HCT116 (cell line): ENCODE measurements around the gene PCAT7. TPM values are rescaled to one million over a fixed set of nuclear protein-coding genes. Genes with fewer than 3 reads are reported as not detected.
"Not testable (repeated sequence)": the region's sequence is repeated elsewhere in the genome, so short reads cannot be mapped to it uniquely, and the experiment has no call there.

Source experiments
- ATAC-seq: fragments of 200-7000 bp; cut with Tn5 transposase; 2 replicates; pipeline ENCODE4 v1.9.1; 2020; ENCODE audit warnings: mild to moderate bottlenecking, moderate library complexity
- BruUV-seq: library from RNA; stranded (reverse); fragments of 400-500 nt; replicated peaks from 2 replicates; lab custom pipeline; 2021; lab: Mats Ljungman, UMichigan
- CTCF ChIA-PET: fragments of 300-600 bp; sonication (Branson Sonifier 250); formaldehyde crosslinking; loops from one replicate; lab custom pipeline; 2021; ENCODE audit warnings: antibody characterized with exemption; lab: Charles Lee
- POLR2A ChIA-PET: fragments of 300-600, 350-600 bp; sonication (Branson Sonifier 250); formaldehyde crosslinking; loops from one replicate; lab custom pipeline; 2021; ENCODE audit warnings: antibody characterized with exemption; lab: Charles Lee
- RAD21 ChIA-PET, 2 experiments: fragments of 300-600 bp; sonication (Branson Sonifier 250); formaldehyde crosslinking; loops; one replicate each; lab custom pipeline; 2023; ENCODE audit warnings: low total read pairs in 2 of 2; ENCODE audit not compliant: uncharacterized antibody in 2 of 2, unreplicated experiment in 2 of 2, low non-redundant PET in 1 of 2; lab: Charles Lee
- DNase-seq: peaks from one replicate; pipeline ENCODE4 v3.0.0-alpha.2; 2010; ENCODE audit warnings: low read depth, low spot score
- H2AFZ ChIP-seq: fragments of 200-600 bp; shearing (Covaris generic), sonication (generic); 2 replicates; pipeline ENCODE4 v1.6.1; 2017; ENCODE audit warnings: low read depth, mixed run types, mixed read lengths, antibody characterized with exemption, low read length; ENCODE audit not compliant: poor library complexity, severe bottlenecking
- H3K27ac ChIP-seq: 2 replicates; pipeline ENCODE4 v1.5.1; 2012; ENCODE audit warnings: low read depth, low read length
- H3K27me3 ChIP-seq: fragments of 200-600 bp; sonication (generic); 2 replicates; pipeline ENCODE4 v1.6.1; 2016; ENCODE audit warnings: mixed run types, low read length, mixed read lengths; ENCODE audit not compliant: insufficient read depth
- H3K36me3 ChIP-seq, 2 experiments: fragments of 200-500 bp in 1 of 2; fragments of 200-600 bp in 1 of 2; sonication (Bioruptor generic) in 1 of 2; sonication (generic) in 1 of 2; 2 replicates each; pipeline versions ENCODE4 v1.5.1 to v1.6.1; 2014 to 2016; ENCODE audit warnings: low read length in 2 of 2, inconsistent platforms in 1 of 2, mixed read lengths in 1 of 2, mixed run types in 1 of 2; ENCODE audit not compliant: insufficient read depth in 2 of 2, control insufficient read depth in 1 of 2
- H3K4me1 ChIP-seq, 2 experiments: fragments of 200-600 bp in 1 of 2; sonication (generic) in 1 of 2; 2 replicates each; pipeline versions ENCODE4 v1.5.1 to v1.6.1; 2012 to 2017; ENCODE audit warnings: low read length in 2 of 2, inconsistent platforms in 1 of 2, mild to moderate bottlenecking in 1 of 2, mixed read lengths in 1 of 2, mixed run types in 1 of 2, moderate library complexity in 1 of 2; ENCODE audit not compliant: insufficient read depth in 2 of 2, control insufficient read depth in 1 of 2
- H3K4me2 ChIP-seq: fragments of 200-600 bp; sonication (generic); 2 replicates; pipeline ENCODE4 v1.6.1; 2017; ENCODE audit warnings: mixed run types, low read length, mixed read lengths
- H3K4me3 ChIP-seq, 2 experiments: fragments of 200-600 bp in 1 of 2; sonication (generic) in 1 of 2; replicated peaks in 1 of 2; 2 replicates each; pipeline ENCODE4 v1.5.1; 2011 to 2016; ENCODE audit warnings: low read length in 2 of 2, control low read depth in 1 of 2, low read depth in 1 of 2, mild to moderate bottlenecking in 1 of 2, mixed read lengths in 1 of 2, mixed run types in 1 of 2
- H3K79me2 ChIP-seq: fragments of 200-600 bp; sonication (generic); 2 replicates; pipeline ENCODE4 v1.6.1; 2017; ENCODE audit warnings: mild to moderate bottlenecking, mixed run types, low read length, moderate library complexity, mixed read lengths; ENCODE audit not compliant: insufficient read depth
- H3K9ac ChIP-seq: fragments of 200-600 bp; sonication (generic); 2 replicates; pipeline ENCODE4 v1.6.1; 2016; ENCODE audit warnings: low read length, mixed read lengths
- H3K9me2 ChIP-seq: fragments of 200-600 bp; sonication (generic), shearing (Covaris generic); 2 replicates; pipeline ENCODE4 v1.6.1; 2017; ENCODE audit warnings: mixed run types, mild to moderate bottlenecking, moderate library complexity; ENCODE audit not compliant: insufficient read depth
- H3K9me3 ChIP-seq, 2 experiments: fragments of 200-500 bp in 1 of 2; fragments of 200-600 bp in 1 of 2; sonication (Bioruptor generic) in 1 of 2; sonication (generic) in 1 of 2; 2 replicates each; pipeline ENCODE4 v1.6.1; 2014 to 2017; ENCODE audit warnings: low read length in 2 of 2, mixed read lengths in 2 of 2, inconsistent platforms in 1 of 2, low read depth in 1 of 2, mild to moderate bottlenecking in 1 of 2, mixed run types in 1 of 2, moderate library complexity in 1 of 2; ENCODE audit not compliant: control insufficient read depth in 1 of 2, insufficient read depth in 1 of 2
- H4K20me1 ChIP-seq: fragments of 200-600 bp; sonication (generic), shearing (Covaris generic); 2 replicates; pipeline ENCODE4 v1.6.1; 2017; ENCODE audit warnings: mixed run types, mild to moderate bottlenecking, moderate library complexity; ENCODE audit not compliant: insufficient read depth
- ATF3 ChIP-seq: IDR thresholded peaks from 2 replicates; pipeline ENCODE4 v1.6.1; 2012
- CEBPB ChIP-seq: IDR thresholded peaks from 2 replicates; pipeline ENCODE4 v1.6.1; 2012; ENCODE audit warnings: low read depth
- EGR1 ChIP-seq: IDR thresholded peaks from 2 replicates; pipeline ENCODE4 v1.6.1; 2012; ENCODE audit warnings: low read depth
- ELF1 ChIP-seq: IDR thresholded peaks from 2 replicates; pipeline ENCODE4 v1.6.1; 2012; ENCODE audit warnings: low read depth, borderline replicate concordance
- EZH2 ChIP-seq: fragments of 200-600 bp; sonication (generic); IDR thresholded peaks from 2 replicates; pipeline ENCODE4 v1.6.1; 2017; ENCODE audit warnings: antibody characterized with exemption, mixed run types
- EZH2phosphoT487 ChIP-seq: fragments of 200-600 bp; IDR thresholded peaks from 2 replicates; pipeline ENCODE4 v1.6.1; 2018; ENCODE audit warnings: antibody characterized with exemption, borderline replicate concordance
- FOSL1 ChIP-seq: IDR thresholded peaks from 2 replicates; pipeline ENCODE4 v1.6.1; 2012; ENCODE audit warnings: low read depth
- JUND ChIP-seq: IDR thresholded peaks from 2 replicates; pipeline ENCODE4 v1.6.1; 2012
- SP1 ChIP-seq: IDR thresholded peaks from 2 replicates; pipeline ENCODE4 v1.6.1; 2012; ENCODE audit warnings: low read depth
- SRF ChIP-seq: IDR thresholded peaks from 2 replicates; pipeline ENCODE4 v1.6.1; 2012; ENCODE audit warnings: low read depth
- intact Hi-C: fragments of 100-400 bp; cut with micrococcal nuclease; formaldehyde crosslinking; loops from 2 replicates; pipeline ENCODE4 v1.10.0; 2022
- total RNA-seq: library from RNA; stranded (reverse); gene quantifications from one replicate; pipeline ENCODE4 v1.2.1, GENCODE V29; 2021; ENCODE audit not compliant: unreplicated experiment

The PCAT7 gene
- total RNA-seq, 1 experiment from 2014 or later: 3.8 TPM

- BruUV-seq, H3K9me3 ChIP-seq, H3K9me2 ChIP-seq, H4K20me1 ChIP-seq, intact Hi-C loops, H3K4me1 ChIP-seq, H3K27ac ChIP-seq, POLR2A ChIA-PET, H3K4me3 ChIP-seq, H3K79me2 ChIP-seq, DNase-seq, H3K4me2 ChIP-seq, RAD21 ChIA-PET, CTCF ChIA-PET, H2AFZ ChIP-seq, H3K36me3 ChIP-seq, H3K27me3 ChIP-seq, ATAC-seq, H3K9ac ChIP-seq: not testable (repeated sequence)
These were observed 9.4 kb downstream of the PCAT7 start for GRCh38 chr9:94564279-94564678.

GRCh38 chr9:94566550-94566949, 11.7 kb downstream of the PCAT7 start:
- ATAC-seq (no peak), DNase-seq (no peak)
- BruUV-seq: no TSS peak
- Histone ChIP-seq H3K9me3 (no peaks in the 10 kb centered on the region), H4K20me1 (no peaks in the 10 kb centered on the region), H3K4me1 (no peaks in the 10 kb centered on the region), H3K36me3 (no peaks in the 10 kb centered on the region), H3K27ac (no peak overlapping the region), H3K9me2 (no peaks in the 10 kb centered on the region), H3K9ac (no peak overlapping the region), H2AFZ (no peak overlapping the region), H3K4me3 (no peak overlapping the region), H3K4me2 (no peak overlapping the region), H3K27me3 (no peaks in the 10 kb centered on the region), H3K79me2 (no peaks in the 10 kb centered on the region)
- intact Hi-C loops: no loop called here
- RAD21 ChIA-PET: no interaction called here
- POLR2A ChIA-PET: no interaction called here
- CTCF ChIA-PET: no interaction called here
- TF ChIP-seq SRF: no peak
- TF ChIP-seq SP1: no peak
- TF ChIP-seq EZH2phosphoT487: no peak
- no peak for TF ChIP-seq EGR1
- TF ChIP-seq JUND: no peak
- TF ChIP-seq FOSL1: no peak
- no peak for TF ChIP-seq ATF3
- no peak for TF ChIP-seq EZH2
- TF ChIP-seq ELF1: no peak
- no peak for TF ChIP-seq CEBPB
